A673 (cell line): Measurements from ENCODE around the gene BTG1. TPM values are rescaled to one million over a fixed set of nuclear protein-coding genes. Genes with fewer than 3 reads are reported as not detected.
"Not testable (repeated sequence)": the region's sequence is repeated elsewhere in the genome, so short reads cannot be mapped to it uniquely, and the experiment has no call there.

Source experiments
- BruUV-seq: library from RNA; stranded (reverse); fragments of 400-500 nt; replicated peaks from 2 replicates; lab custom pipeline; 2021; lab: Mats Ljungman, UMichigan
- CTCF ChIA-PET: fragments of 300-600 bp; sonication (Branson Sonifier 250); formaldehyde crosslinking; loops from one replicate; lab custom pipeline; 2022; ENCODE audit warnings: antibody characterized with exemption; lab: Charles Lee
- POLR2A ChIA-PET: fragments of 300-600 bp; sonication (Branson Sonifier 250); formaldehyde crosslinking; loops from one replicate; lab custom pipeline; 2022; ENCODE audit warnings: antibody characterized with exemption; ENCODE audit not compliant: low non-redundant PET; lab: Charles Lee
- DNase-seq: peaks from one replicate; pipeline ENCODE4 v3.0.0-alpha.2; 2015; ENCODE audit warnings: low spot score
- H3K27ac ChIP-seq: fragments of 200-600 bp; sonication (generic); 2 replicates; pipeline ENCODE4 v1.5.1; 2016; ENCODE audit warnings: mixed run types, low read depth, mild to moderate bottlenecking, mixed read lengths, antibody characterized with exemption, low read length; ENCODE audit not compliant: poor library complexity, severe bottlenecking
- H3K27me3 ChIP-seq: fragments of 200-600 bp; sonication (generic); replicated peaks from 2 replicates; pipeline ENCODE4 v1.6.1; 2017; ENCODE audit warnings: mixed run types, low read depth, mild to moderate bottlenecking, mixed read lengths, antibody characterized with exemption, low read length; ENCODE audit not compliant: insufficient read depth, poor library complexity
- H3K36me3 ChIP-seq: fragments of 200-600 bp; sonication (generic); 2 replicates; pipeline ENCODE4 v1.6.1; 2016; ENCODE audit warnings: mixed run types, mild to moderate bottlenecking, mixed read lengths, antibody characterized with exemption, low read length; ENCODE audit not compliant: insufficient read depth, poor library complexity, severe bottlenecking
- H3K4me1 ChIP-seq: fragments of 200-600 bp; sonication (generic); 2 replicates; pipeline ENCODE4 v1.6.1; 2017; ENCODE audit warnings: mixed run types, mild to moderate bottlenecking, mixed read lengths, antibody characterized with exemption, low read length; ENCODE audit not compliant: insufficient read depth, poor library complexity, severe bottlenecking
- H3K4me3 ChIP-seq: fragments of 200-600 bp; sonication (generic); 2 replicates; pipeline ENCODE4 v1.5.1; 2016; ENCODE audit warnings: low read depth, mixed run types, mild to moderate bottlenecking, mixed read lengths, low read length; ENCODE audit not compliant: poor library complexity, severe bottlenecking
- H3K9me3 ChIP-seq: fragments of 200-600 bp; sonication (generic); 2 replicates; pipeline ENCODE4 v1.6.1; 2016; ENCODE audit warnings: mixed run types, low read depth, mild to moderate bottlenecking, mixed read lengths, antibody characterized with exemption, low read length; ENCODE audit not compliant: poor library complexity, severe bottlenecking
- CTCF ChIP-seq: fragments of 300-800, 200-600 bp; sonication (generic); conservative IDR thresholded peaks from 2 replicates; pipeline ENCODE4 v1.5.1; 2017; ENCODE audit warnings: low read depth, mild to moderate bottlenecking, antibody characterized with exemption, low read length, moderate library complexity, mixed read lengths
- EZH2 ChIP-seq: fragments of 200-600 bp; sonication (generic); IDR thresholded peaks from 2 replicates; pipeline ENCODE4 v1.6.1; 2017; ENCODE audit warnings: borderline replicate concordance, low read depth, mild to moderate bottlenecking, mixed read lengths, antibody characterized with exemption, low read length; ENCODE audit not compliant: poor library complexity, severe bottlenecking
- intact Hi-C: fragments of 100-400 bp; cut with micrococcal nuclease; formaldehyde crosslinking; loops from one replicate; pipeline ENCODE4 v1.10.0; 2022; ENCODE audit not compliant: unreplicated experiment
- total RNA-seq: library from RNA; stranded (reverse); gene quantifications from 2 replicates; pipeline ENCODE4 v1.2.3, GENCODE V29; 2021

Gene BTG1
- total RNA-seq, 1 experiment from 2014 or later, result 18.0 TPM

- Histone ChIP-seq H3K27ac (no peak overlapping the region), H3K4me1 (no peaks in the 10 kb centered on the region), H3K36me3 (no peaks in the 10 kb centered on the region), H3K9me3 (no peaks in the 10 kb centered on the region), H3K4me3 (no peak overlapping the region), H3K27me3 (no peaks in the 10 kb centered on the region)
- no peak for TF ChIP-seq EZH2
- no peak for TF ChIP-seq CTCF
- intact Hi-C loops, result no loop called here
- ChIA-PET CTCF (no interaction called here), POLR2A (no interaction called here)
- no peak for DNase-seq
- BruUV-seq, result no TSS peak
These were observed 50.9 kb downstream of the BTG1 start for GRCh38 chr12:92094751-92095161.

GRCh38 chr12:92094301-92094700, 51.3 kb downstream of the BTG1 start:
- H3K4me1 ChIP-seq, POLR2A ChIA-PET, H3K27me3 ChIP-seq, H3K36me3 ChIP-seq, H3K9me3 ChIP-seq, H3K4me3 ChIP-seq, DNase-seq, BruUV-seq, intact Hi-C loops, CTCF ChIA-PET, H3K27ac ChIP-seq: not testable (repeated sequence)
